NCI-H1092 treated with DMSO at 0.1 percent for 48 hours (cell line): ENCODE results near the gene LUC7L.
"Not testable (repeated sequence)": the region's sequence is repeated elsewhere in the genome, so short reads cannot be mapped to it uniquely, and the experiment has no call there.

Source experiments
- DNase-seq: peaks from one replicate; lab custom pipeline; 2025; lab: John Stamatoyannopoulos, UW

The LUC7L gene

GRCh38 chr16:263182-263774 lies 34.0 kb upstream of the LUC7L start:
- DNase-seq, result no peak

DNA sequence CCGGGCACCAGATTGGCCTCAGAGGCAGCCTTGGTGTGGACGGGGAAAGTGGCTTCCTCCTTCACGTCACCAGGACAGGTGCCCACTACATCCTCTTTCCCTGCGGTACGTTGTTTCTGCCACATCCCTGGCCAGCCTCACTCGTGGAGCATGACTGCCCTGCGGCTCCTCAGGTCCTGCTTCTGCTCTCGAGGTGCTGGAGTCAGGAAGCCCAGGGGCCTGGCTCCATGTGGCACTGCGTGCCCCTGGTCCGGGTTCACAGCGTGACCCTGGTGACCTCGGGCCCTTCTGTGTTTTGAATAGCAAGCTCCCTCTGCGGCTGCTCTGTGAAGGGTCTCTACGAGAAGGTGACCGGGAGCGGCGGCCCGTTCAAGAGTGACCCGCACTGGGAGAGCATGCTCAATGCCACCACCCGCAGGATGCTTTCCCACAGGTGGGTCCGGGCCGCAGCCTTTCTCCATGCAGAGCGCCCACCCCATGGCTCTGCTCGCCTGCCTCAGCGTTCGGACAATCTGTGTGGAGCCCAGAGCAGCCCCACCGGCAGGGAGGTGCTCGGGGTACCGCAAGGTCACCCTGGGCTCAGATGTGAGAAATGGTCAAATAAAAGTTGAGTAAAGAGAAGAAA lies 33.0 kb upstream of the LUC7L start:
- DNase-seq, result no peak

DNA sequence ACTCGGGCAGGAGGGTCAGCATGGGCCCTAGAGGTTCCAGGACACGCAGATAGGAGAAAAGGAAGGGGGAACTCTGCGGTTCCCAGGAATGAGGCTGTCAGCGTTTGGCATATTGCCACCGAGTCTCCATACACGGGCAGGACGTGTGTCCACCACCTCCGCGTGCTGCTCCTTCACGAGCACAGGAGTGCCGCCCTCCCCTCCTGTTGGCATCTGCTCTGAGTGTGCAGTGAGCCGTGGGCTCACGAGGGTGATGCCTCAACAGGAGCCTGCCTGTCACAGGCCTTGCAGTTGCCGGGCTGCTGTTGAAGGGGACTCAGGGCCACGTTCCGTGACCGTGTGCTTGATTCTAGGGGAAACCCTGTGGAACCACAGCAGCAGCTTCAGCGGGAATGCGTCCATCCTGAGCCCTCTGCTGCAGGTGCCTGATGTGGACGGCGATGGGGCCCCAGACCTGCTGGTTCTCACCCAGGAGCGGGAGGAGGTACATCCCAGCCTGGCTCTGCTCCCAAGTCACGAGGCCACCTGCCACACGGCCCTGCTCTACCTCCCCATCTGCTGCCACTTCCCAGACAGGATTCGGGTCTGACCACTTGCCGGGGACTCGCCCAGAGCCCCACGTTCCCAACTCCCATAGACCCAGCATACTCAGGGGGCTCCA lies 31.9 kb upstream of the LUC7L start:
- no peak for DNase-seq

- DNase-seq, result no peak
These were observed 31.1 kb upstream of the LUC7L start for GRCh38 chr16:260326-260725.

DNA sequence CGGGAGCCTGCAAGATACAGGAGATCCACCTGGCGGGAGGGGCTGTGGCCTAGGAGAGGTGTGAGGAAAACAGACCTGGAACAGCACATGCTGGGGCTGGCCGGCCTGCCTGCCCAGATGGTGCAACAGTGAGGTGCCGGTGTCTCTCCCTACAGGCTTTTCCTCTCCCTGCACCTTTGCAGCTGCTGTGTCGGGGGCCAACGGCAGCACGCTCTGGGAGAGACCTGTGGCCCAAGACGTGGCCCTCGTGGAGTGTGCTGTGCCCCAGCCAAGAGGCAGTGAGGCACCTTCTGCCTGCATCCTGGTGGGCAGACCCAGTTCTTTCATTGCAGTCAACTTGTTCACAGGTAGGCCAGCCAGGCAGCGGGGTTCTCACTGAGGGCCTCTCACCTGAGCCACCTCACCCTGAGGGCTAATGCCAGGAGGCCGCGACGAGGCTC lies 30.6 kb upstream of the LUC7L start:
- DNase-seq, result no peak

GRCh38 chr16:259226-259625 lies 30.0 kb upstream of the LUC7L start:
- DNase-seq, result no peak

GRCh38 chr16:258091-258490 lies 28.8 kb upstream of the LUC7L start:
- not testable (repeated sequence) for DNase-seq

DNA sequence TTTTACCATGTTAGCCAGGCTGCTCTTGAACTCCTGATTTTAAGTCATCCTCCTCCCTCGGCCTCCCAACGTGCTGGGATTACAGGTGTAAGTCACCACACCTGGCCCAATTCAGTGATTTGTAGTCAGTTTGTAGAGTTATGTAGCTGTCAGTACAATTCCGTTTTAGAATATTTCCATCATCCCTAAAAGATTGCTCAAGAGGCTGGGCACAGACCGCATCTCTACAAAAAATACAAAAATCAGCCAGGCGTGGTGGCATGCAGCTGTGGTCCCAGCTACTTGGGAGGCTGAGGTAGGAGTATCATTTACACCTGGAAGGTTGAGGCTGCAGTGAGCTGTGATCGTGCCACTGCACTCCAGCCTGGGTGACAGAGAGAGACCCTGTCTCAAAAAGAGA lies 25.9 kb upstream of the LUC7L start:
- no peak for DNase-seq

GRCh38 chr16:254461-254860 lies 25.2 kb upstream of the LUC7L start:
- DNase-seq, result no peak

GRCh38 chr16:253833-254232 lies 24.6 kb upstream of the LUC7L start:
- no peak for DNase-seq

DNA sequence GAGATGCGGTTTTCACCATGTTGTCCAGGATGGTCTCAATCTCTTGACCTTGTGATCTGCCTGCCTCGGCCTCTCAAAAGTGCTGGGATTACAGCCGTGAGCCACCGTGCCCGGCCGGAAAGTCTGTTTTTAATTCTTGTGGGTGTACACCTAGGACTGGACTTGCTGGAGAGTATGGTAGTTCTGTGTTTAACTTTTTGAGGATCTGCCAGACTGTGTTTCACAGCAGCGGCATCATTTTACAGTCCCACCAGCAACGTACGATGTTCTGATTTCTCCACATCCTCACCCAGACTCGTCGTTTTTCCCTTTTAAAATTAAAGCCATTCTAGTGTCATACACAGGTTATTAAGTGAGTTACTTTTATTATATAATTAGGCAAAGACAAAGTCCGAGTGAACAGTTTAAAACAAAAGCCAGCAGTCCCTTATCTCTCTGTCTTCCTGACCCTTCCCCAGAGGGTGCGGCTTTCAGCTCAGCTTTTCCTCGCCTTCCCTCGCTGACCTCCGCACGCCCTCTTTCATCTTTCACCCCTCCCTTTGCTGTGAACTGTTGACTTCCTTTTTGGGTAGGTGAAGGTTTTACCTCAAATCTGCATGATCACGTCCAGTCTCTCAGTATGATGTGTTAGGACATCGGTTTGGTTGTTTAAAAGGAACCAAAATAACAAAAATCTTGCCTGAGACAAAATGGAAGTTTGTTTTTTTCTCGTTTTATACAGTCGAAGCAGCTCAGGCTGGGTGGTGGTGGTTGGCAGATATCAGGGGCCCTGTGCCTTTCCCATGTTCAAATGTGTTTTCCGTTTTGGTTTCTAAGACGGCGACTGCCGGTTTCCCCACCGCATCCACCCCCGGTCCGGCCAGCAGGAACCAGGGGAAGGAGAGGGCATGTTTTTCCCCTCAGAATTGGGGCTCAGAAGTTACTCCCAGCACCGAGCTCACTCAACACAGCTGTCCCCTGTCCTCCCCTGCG lies 23.4 kb upstream of the LUC7L start:
- DNase-seq, result no peak

GRCh38 chr16:249431-249830 lies 20.2 kb upstream of the LUC7L start:
- no peak for DNase-seq

DNA sequence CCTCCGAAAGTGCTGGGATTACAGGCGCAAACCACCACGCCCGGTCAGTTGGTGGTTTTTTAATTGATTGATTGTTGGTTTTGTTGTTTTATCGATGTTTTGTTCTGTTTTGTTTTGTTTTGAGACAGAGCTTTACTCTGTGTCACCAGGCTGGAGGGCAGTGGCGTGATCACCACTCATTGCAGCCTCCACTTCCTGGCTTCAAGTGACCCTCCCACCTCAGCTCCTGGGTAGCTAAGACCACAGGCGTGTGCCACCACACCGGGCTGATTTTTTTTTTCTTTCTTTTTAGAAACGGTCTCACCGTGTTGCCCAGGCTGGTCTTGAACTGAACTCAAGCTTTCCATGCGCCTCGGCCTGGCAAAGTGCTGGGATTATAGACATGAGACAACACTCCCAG lies 17.8 kb upstream of the LUC7L start:
- no peak for DNase-seq

- no peak for DNase-seq
These were observed 15.9 kb upstream of the LUC7L start for GRCh38 chr16:245105-245504.

GRCh38 chr16:243348-243747 lies 14.1 kb upstream of the LUC7L start:
- DNase-seq, result no peak

DNA sequence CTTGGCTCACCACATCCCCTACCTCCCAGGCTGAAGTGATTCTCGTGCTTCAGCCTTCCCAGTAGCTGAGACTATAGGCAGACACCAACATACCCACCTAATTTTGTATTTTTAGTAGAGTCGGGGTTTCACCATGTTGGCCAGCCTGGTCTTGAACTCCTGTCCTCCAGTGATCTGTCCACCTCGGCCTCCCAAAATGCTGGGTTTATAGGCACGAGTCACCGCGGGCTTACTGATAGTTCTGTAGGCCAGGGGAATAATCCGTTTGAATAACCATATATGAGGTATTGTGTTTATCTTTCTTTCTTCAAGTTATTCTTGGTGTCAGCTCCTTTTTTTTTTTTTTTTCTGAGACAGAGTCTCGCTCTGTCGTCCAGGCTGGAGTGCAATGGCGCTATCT lies 13.0 kb upstream of the LUC7L start:
- no peak for DNase-seq

DNA sequence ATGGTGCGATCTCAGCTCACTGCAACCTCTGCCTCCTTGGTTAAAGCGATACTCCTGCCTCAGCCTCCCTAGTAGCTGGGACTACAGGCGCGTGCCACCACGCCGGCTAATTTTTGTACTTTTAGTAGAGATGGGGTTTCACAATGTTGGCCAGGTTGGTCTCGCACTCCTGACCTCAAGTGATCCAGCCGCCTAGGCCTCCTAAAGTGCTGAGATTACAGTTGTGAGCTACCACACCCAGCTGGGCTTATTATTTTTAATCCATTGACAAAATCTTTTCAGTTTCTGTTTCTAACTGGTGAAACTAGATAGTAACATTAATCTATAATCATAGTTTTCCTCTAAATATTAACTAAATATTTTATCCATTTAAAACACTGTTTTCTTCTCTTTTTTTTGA lies 11.3 kb upstream of the LUC7L start:
- no peak for DNase-seq

DNA sequence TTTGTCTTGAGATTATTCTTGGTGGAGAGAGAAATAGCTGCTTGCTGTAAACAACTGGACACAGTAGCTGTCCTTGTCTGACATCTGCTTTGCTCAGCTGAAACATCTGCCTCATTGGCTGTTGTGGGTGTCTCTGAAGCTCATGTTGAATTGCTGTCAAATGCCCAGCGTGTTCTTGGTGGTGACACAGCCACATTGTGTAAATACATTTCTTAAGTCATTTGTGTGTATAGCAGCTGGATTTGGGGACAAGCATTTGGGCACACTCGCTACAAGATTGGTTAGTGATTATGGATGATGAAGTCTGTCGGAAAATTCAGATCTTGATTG lies 10.7 kb upstream of the LUC7L start:
- DNase-seq, result no peak

GRCh38 chr16:234468-235305 lies 5.4 kb upstream of the LUC7L start, which contains the start of gene FAM234A:
TSS of gene FAM234A (plus strand) at chr16:234821. CDS start at chr16:254414, 19,593 bp downstream.
- DNase-seq, result peak; percentile 89

DNA sequence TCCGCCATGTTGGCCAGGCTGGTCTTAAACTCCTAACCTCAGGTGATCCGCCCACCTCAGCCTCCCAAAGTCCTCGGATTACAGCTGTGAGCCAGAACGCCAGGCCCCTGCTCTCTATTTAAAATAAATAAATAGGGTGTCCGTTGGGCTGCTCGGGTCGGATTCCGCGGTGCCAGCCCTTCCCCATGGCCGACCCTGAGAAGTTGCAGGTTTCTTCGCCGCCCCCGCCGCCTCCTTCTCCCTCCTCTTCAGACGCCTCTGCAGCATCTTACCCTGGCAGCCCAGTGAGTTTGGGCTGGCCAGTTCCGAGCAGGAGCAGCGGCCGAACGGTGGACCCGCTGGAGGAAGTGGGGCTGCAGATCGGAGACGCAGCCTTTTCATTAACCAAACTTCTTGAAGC lies 1.7 kb upstream of the LUC7L start:
- DNase-seq, result no peak

- not testable (repeated sequence) for DNase-seq
These were observed 1.1 kb upstream of the LUC7L start for GRCh38 chr16:230351-230750.
